Astrocyte of the cerebellum (primary cell): ENCODE results near the gene ARID3B.
"Not testable (repeated sequence)": the region's sequence is repeated elsewhere in the genome, so short reads cannot be mapped to it uniquely, and the experiment has no call there.

Experiments used
- DNase-seq: peaks from one replicate; pipeline ENCODE4 v3.0.0-alpha.2; 2011; ENCODE audit warnings: low read depth
- H3K4me3 ChIP-seq: 2 replicates; pipeline ENCODE4 v1.5.1; 2011; ENCODE audit warnings: mild to moderate bottlenecking, low read depth, low read length, moderate library complexity
- in situ Hi-C: cut with HindIII; loops from 2 replicates; pipeline ENCODE4 v1.10.0; 2017; ENCODE audit warnings: low sequenced_read_pairs
- TF ChIP-seq, protein P1 (sequence below): IDR thresholded peaks from 2 replicates; pipeline ENCODE4 v1.5.1; 2012; ENCODE audit warnings: low read length, low read depth, moderate library complexity, mild to moderate bottlenecking; ENCODE audit errors: missing control alignments

Gene ARID3B

GRCh38 chr15:74530771-74531143 is 10.3 kb upstream of the ARID3B start:
- no peak overlapping the region for H3K4me3 ChIP-seq
- TF ChIP-seq, protein P1, sequence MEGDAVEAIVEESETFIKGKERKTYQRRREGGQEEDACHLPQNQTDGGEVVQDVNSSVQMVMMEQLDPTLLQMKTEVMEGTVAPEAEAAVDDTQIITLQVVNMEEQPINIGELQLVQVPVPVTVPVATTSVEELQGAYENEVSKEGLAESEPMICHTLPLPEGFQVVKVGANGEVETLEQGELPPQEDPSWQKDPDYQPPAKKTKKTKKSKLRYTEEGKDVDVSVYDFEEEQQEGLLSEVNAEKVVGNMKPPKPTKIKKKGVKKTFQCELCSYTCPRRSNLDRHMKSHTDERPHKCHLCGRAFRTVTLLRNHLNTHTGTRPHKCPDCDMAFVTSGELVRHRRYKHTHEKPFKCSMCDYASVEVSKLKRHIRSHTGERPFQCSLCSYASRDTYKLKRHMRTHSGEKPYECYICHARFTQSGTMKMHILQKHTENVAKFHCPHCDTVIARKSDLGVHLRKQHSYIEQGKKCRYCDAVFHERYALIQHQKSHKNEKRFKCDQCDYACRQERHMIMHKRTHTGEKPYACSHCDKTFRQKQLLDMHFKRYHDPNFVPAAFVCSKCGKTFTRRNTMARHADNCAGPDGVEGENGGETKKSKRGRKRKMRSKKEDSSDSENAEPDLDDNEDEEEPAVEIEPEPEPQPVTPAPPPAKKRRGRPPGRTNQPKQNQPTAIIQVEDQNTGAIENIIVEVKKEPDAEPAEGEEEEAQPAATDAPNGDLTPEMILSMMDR = no peak
- in situ Hi-C loops = no loop called here
- DNase-seq = no peak

DNA sequence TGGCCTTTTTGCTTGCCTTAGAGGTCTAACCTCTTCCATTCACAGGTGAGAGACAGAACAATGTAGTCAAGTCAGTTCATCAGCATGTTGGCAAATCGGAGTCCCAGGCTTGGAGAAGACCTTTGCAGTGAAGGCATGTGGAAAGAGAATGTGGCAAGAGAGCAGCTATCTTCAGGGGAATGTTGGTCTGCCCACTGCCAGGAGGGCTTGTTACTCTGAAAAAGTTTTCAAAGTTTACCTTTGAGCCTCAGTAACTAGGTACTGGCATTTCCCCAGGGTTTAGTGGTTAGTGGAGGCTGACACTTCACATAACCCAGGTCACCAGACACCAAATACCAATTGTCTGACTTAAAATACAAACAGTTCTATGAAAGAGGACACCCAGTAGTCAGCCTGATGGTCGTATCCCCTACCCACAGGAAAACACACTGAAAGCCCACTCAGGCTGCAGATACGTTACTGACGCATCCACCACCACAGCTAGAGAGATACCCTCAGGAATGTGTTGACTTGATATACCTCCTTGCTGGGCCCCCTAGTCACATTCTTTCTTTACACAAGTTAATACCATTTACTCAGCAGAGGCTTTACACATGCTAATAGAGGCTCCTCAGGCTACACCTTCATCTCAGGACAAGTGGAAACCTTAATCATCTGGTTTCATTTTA is 9.7 kb upstream of the ARID3B start:
- in situ Hi-C loops = no loop called here
- H3K4me3 ChIP-seq = no peak overlapping the region
- DNase-seq = peak; percentile 85
- TF ChIP-seq, protein P1 = no peak

- H3K4me3 ChIP-seq = no peak overlapping the region
- TF ChIP-seq, protein P1 = no peak
- DNase-seq = no peak
- in situ Hi-C loops = no loop called here
Observed at GRCh38 chr15:74535388-74536084, 5.5 kb upstream of the ARID3B start.

GRCh38 chr15:74537736-74538135 is 3.3 kb upstream of the ARID3B start:
- in situ Hi-C loops = no loop called here
- no peak for DNase-seq
- TF ChIP-seq, protein P1 = no peak
- H3K4me3 ChIP-seq = no peak overlapping the region

GRCh38 chr15:74539521-74539920 is 1.5 kb upstream of the ARID3B start:
- in situ Hi-C loops, H3K4me3 ChIP-seq, DNase-seq: not testable (repeated sequence)

DNA sequence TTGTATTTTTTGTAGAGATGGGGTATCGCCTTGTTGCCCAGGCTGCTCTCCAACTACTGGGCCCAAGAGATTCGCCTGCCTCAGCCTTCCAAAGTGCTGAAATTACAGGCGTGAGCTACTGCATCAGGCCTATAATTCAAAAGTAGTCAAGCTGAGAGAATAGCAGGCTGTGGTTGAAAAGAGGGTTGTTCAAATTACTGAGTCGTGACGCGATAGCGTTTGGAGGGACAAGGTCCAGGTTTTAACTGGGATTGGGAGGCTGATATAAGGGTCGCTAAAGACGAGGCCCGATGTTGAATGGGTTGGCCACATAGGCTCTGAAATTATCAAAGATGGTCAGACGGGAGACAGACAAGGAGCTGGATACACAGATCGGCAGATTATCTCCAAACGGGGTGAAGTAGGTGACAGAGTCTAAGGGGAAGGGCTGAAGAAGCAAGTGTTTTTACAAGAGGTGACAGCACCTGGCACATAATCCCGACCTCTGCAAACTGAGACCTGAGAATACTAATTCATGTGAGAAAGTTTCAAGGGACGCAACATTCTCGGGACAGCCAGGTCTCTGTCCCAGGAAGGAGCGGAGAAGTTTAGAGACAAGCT is 759 bp upstream of the ARID3B start:
- TF ChIP-seq, protein P1 = no peak
- no peak for DNase-seq
- in situ Hi-C loops = no loop called here
- peak overlapping the region; percentile 81 for H3K4me3 ChIP-seq

GRCh38 chr15:74541494-74542165 is 610 bp downstream of the ARID3B start:
- no peak for DNase-seq
- peak overlapping the region; percentile 81 for H3K4me3 ChIP-seq
- TF ChIP-seq, protein P1 = no peak
- in situ Hi-C loops = no loop called here
